C4-2B (cell line): ENCODE measurements around the gene NTF3.

Experiments used
- H3K27ac ChIP-seq: fragments of 450-650 bp; 2 replicates; pipeline ENCODE4 v1.5.1; 2017
- ZFX ChIP-seq: fragments of 450-650 bp; IDR thresholded peaks from 2 replicates; pipeline ENCODE4 v1.6.1; 2017
- TF ChIP-seq, protein P1 (sequence below): fragments of 450-650 bp; conservative IDR thresholded peaks from 2 replicates; pipeline ENCODE4 v1.5.1; 2017; ENCODE audit warnings: mild to moderate bottlenecking

The NTF3 gene

GRCh38 chr12:5417500-5417899, 14.4 kb upstream of the NTF3 start:
- H3K27ac ChIP-seq = no peak overlapping the region
- no peak for TF ChIP-seq ZFX
- TF ChIP-seq, protein P1, sequence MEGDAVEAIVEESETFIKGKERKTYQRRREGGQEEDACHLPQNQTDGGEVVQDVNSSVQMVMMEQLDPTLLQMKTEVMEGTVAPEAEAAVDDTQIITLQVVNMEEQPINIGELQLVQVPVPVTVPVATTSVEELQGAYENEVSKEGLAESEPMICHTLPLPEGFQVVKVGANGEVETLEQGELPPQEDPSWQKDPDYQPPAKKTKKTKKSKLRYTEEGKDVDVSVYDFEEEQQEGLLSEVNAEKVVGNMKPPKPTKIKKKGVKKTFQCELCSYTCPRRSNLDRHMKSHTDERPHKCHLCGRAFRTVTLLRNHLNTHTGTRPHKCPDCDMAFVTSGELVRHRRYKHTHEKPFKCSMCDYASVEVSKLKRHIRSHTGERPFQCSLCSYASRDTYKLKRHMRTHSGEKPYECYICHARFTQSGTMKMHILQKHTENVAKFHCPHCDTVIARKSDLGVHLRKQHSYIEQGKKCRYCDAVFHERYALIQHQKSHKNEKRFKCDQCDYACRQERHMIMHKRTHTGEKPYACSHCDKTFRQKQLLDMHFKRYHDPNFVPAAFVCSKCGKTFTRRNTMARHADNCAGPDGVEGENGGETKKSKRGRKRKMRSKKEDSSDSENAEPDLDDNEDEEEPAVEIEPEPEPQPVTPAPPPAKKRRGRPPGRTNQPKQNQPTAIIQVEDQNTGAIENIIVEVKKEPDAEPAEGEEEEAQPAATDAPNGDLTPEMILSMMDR = no peak

DNA sequence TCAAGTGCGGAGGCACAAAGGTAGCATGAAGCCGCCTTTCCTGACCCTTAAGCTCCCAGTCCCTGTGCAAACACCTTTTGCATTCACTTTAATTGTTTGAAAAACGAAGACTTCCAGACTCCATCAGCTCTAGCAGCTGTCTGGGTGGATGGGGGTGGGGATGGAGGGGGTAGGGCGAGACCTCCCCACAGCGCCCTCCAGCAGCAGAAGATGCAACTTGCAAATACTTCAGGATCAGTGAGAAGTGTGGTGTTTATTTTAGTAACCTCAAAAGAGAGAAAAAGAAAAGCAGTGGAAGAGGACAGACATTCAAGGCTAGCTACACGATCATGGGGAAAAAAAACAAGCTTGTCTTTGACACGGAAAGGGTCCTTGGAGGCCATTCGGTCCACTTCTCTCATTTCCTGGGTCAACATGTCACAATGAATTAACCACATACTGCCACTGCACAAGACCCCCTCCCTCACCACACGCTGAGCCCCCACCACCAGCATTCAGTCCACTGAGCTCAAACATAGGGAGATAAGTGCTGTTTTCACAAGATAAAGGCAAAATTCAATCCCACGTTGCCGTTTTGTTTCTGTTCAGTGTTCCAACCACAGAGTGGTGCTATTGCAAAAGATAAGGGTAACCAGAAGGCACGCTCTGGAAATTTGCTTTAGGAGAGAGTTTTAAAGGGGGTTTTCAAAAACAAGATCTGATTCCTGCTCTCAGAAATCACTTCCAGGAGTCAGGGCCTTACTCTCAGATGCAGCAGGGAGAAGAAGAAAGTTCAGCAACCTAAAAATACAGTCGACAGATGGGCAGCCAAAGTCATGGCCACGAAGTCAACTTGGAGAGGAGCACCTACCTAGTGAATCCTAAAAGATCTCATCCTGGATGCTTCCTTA, 3.3 kb upstream of the NTF3 start:
- no peak overlapping the region for H3K27ac ChIP-seq
- TF ChIP-seq ZFX = no peak
- TF ChIP-seq, protein P1 = peak; percentile 41

DNA sequence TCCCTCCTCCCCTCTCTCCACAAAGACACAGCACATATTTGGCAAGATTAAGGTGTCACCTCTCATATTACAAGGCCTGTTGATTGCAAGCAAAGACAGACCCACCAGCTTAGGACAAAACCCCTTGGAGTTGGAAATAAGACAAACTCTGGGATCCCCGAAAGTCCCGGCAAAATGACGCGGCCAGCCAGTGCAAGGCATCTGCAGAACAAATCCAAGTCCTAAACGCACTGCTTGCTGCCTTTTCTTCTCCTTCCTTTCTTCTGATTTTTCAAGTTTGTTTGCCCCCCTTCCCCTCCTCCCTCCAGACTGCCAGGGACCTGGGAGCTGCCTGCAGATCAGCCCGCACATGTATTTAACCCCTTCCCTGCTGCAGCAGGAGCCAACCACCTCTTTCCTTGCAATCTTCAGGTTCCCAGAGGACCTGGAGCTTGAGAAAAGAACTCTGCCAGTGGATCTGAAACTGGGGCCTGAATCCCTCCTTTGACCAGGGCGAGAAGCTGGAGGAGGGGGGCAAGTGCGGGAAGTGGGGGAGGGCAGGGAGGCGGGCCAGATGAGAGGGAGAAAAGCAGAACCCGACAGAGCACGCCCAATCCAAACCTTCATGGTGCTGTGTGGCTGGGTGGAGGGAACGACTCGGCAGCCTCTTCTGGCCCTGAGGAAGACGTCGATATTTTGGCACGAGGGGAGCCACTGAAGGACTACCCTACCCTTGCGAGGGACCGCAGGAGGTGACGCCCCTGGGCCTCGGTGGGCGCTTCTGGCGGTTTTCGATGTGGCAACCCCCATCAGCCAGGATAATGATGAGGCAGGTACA, 2.0 kb upstream of the NTF3 start:
- no peak overlapping the region for H3K27ac ChIP-seq
- no peak for TF ChIP-seq ZFX
- TF ChIP-seq, protein P1 = no peak

DNA sequence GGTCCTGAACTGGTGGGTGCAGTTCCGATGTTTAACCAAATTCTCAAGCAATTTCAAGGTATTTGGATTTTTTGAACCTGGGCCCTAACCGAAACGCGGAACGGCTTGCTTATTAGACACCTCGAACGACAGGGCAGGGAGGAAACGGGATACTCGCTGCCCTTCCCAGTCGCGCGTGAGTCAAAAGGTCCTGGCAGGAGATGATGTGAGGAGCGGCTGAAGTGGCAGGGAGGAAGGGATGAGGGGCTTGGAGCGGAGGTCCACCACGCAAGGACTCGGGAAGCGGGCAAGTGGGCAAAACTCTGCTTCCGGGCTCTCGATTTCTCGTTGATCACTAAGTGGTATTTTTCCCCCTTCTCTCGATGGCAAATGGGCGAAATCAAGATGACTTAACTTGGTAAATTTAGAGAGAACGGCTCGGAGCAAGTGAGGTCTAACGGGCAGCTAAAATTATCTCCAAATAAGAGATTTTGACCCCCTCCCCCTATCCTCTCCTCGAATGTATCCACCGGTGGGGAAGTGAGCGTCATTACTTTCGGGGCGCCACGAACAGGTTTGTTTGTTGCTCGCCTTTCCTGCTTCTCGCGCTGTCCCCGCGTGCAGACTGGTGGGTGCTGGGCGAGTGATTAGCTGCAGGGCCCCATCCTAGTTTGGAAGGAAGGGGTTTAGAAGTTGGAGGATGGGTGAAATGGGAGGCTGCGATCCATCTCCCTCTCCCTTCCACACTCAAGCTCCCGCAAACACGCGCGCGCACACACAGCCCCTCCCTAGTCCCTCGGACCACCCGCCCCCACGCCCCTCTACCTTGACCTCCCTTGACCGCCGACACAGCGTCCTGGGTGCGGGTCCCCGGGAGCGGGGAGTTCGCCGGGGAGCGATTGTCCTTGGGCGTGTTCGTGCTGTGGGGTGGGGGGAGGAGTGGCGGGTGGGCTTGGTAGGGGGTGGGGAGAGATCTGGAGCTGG, 986 bp upstream of the NTF3 start:
- H3K27ac ChIP-seq = no peak overlapping the region
- TF ChIP-seq, protein P1 = no peak
- no peak for TF ChIP-seq ZFX

DNA sequence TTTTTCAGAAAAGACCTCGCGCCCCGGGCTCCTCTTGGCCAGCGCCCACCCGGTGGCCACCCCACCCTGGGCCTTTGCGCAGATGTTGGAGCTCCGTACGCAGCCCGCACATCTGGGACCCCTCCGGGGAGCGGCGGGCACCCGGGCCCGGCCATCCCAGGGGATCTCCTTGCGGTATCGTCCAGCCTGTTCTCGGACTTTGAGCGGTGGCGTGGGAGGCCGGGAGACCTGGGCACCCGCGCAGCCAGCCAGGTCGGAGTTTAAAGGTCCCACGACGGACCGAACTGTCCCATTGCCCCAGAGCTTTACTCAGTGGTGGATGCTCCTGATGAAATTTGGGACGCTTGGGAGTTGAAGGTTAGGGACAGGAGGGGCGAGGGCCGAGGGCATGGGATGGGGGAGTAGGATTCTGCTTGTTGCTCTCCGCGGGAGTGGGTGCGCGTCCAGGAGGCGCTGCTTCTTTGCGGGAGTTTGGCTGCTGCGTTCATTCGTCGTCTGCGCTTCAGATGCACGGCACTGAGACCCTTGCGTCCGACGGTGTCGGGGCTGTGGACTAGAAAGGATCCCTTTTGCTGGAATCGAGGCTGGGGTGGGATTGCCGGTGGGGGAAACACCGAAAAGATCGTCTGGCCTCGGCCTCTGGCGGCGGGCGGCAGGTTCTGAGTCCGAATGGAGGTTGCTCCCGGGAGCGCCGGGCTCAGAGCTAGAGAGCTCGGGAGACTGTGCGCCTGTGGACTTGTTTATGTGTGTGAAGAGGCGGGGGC, 1.4 kb downstream of the NTF3 start:
- H3K27ac ChIP-seq = no peak overlapping the region
- TF ChIP-seq, protein P1 = no peak
- TF ChIP-seq ZFX = no peak

GRCh38 chr12:5433845-5434646, 2.1 kb downstream of the NTF3 start:
- no peak overlapping the region for H3K27ac ChIP-seq
- no peak for TF ChIP-seq ZFX
- TF ChIP-seq, protein P1 = no peak
